GOT3 (cell line): ENCODE results near the gene SNRPB.
A peak's percentile ranks its signal among the peaks of the same experiment; 100 is the strongest.

Source experiments
- DNase-seq: peaks from one replicate; lab custom pipeline; 2025; ENCODE audit warnings: mixed read lengths; lab: John Stamatoyannopoulos, UW

SNRPB gene

DNA sequence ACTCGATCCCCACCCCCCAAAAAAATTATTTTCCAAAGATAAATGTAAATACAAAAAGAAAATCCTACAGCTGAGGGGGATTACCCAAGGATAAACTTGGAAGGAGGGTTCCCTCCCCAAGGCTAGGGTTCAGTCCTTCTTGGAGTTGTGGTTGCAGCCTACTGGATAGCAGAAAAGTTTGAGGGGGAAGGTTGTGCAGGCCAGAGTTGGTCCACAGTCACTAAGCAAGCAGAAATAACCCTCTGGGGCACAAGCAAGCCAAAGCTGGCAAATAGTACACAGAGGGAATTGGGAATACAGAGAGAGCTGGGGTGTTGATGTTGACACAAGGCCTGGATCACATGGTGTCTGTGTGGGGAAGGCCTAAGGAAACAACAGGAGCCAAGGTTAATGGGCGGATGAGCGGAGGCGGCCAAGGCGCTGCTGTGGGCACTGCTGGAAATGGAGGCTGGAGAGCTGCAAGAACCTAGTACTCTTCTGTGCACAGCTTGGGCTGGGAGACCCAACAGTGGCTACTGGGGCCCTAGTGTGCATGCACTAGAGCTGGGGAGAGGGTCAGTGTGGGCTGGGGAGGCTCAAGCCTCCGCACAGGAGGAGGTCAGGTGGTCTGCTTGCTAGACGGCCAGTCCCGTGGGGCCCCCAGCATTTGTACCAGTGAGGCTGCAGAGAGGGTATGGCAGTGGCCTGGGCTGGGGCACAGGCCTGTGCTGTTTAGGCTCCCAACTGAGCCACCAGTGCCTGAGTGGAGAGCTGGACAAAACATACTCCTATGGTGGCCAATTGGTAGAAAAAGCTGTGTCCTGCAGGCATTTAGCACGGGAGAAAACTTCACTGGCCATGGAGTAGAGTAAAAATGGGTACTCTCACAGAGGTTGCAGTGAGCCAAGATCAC lies 5.5 kb upstream of the SNRPB start:
- DNase-seq, result no peak

DNA sequence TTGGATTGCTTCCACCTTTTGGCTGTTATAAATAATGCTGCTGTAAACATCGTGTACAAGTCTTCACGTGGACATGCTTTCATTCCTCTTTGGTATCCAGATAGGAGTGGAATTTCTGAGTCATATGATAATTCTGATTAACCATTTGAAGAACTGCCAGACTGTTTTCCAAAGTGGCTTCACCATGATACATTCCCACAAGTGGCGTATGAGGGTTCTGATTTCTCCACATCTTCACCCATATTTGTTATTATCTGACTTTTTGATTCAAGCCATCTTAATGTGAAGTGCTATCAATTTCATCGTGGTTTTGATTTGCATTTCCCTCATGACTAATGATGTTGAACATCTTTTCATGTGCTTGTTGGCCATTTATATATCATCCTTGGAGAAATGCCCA lies 2.9 kb upstream of the SNRPB start:
- DNase-seq, result no peak

GRCh38 chr20:2469991-2470422 lies 582 bp downstream of the SNRPB start:
- DNase-seq, result no peak

DNA sequence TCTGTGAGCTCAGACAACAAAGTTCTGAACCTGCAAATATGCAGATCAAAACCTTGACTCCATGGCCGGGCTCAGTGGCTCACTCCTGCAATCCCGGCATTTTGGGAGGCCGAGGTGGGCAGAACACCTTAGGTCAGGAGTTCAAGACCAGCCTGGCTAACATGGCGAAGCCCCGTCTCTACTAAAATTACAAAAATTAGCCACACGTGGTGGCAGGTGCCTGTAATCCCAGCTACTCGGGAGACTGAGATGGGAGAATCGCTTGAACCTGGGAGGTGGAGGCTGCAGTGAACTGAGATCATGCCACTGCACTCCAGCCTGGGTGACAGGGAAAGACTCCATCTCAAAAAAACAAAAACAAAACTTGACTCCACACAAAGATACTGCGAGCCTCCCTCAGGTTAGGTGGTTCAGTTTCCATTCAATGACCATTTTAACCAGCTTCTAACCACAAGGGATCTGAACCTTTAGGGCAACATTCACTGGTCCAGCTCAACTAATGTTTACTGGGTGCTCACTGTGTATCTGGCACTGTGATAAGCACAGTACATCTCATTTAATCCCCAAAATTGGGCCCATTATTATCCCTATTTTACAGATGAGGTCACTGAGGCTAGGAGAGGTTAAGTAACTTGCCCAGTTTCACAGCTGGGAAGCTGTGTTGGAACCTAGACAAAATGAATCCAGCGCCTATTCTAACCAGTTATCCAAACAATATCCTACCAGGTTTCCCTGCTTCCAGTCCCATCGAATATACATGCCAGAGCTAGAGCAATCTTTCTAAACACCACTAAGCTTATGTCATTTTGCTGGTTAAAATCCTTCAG lies 1.8 kb downstream of the SNRPB start:
- DNase-seq, result no peak

- no peak for DNase-seq
Measured at GRCh38 chr20:2467412-2467811, 3.2 kb downstream of the SNRPB start.

DNA sequence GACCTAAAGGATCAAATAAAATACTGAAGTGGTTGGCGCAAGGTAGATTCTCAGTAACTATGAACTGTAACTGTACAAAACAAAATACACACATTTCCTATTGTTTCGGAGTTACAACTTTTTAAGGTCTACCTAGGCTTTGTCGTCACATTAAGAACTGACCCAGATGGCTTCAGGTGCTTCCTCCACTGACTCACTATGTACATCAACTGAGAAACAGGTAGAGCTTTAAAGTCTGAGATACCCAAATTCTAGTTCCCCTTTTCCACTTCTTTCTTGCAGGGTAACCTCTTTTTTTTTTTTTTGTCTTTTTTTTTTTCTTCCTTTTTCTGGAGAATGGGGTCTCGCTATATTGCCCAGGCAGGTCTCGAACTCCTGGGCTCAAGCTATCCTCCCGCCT lies 5.5 kb downstream of the SNRPB start:
- no peak for DNase-seq

DNA sequence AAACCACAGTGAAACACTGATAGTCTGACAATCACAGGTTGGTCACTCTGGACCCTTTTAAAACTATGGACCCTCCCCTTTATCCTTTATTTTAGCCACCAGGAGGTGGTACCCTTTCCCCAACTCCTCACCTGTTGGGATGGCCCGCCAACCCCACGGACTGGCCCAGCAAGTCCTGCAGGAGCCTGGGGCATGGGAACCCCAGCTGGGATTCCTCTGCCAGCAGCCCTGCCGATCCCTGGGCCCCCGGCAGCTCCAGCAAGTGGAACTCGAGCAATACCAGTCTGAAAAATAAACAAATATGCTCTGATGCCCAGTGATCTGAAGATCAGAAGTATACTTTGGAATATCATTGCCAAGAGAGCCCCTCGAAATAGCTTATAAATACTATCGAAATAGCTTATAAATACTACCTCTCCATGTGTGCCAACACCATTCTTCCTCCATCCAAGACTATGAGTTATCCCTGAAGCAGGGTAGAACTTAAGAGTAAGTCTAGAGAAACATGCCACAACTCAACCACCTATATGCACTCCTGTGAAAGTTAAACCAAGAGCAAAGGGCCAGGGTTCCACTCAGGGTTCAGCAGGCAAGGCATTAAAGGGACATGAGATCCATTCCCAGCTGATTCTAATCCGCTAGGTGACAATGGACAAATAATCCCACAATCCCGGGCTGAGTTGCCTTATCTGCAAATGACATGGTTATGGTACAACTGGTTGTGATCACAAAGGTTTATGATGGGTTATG lies 6.8 kb downstream of the SNRPB start:
- DNase-seq, result no peak

GRCh38 chr20:2462484-2462883 lies 8.1 kb downstream of the SNRPB start:
- DNase-seq, result no peak

- DNase-seq, result no peak
Measured at GRCh38 chr20:2460752-2461424, 9.7 kb downstream of the SNRPB start.

- no peak for DNase-seq
Measured at GRCh38 chr20:2459981-2460751, 10.4 kb downstream of the SNRPB start.

GRCh38 chr20:2458919-2459499 lies 11.6 kb downstream of the SNRPB start:
- no peak for DNase-seq

- DNase-seq, result no peak
Measured at GRCh38 chr20:2455771-2456497, 14.7 kb downstream of the SNRPB start.

DNA sequence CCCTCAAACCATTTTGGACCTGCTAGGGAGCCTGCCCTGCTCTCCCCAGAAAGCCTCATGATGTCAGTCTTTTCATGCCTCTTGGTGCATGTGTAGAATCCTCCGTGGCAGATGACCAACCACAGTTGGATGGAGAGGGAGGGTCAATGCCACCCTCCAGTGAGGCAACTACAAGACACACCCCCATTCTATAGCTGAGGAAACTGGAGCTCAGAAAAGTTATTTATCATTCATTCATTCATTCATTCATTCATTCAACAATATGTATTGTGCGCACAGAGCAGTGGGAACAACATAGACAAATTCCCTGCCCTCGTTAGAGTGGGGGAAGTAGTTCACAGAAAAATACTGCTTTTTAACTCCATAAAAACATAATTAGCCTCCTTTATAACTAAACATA lies 16.8 kb downstream of the SNRPB start:
- DNase-seq, result no peak

- DNase-seq, result peak; percentile 51
Measured at GRCh38 chr20:2451939-2452732, 18.5 kb downstream of the SNRPB start.

GRCh38 chr20:2451422-2451821 lies 19.2 kb downstream of the SNRPB start:
- no peak for DNase-seq

DNA sequence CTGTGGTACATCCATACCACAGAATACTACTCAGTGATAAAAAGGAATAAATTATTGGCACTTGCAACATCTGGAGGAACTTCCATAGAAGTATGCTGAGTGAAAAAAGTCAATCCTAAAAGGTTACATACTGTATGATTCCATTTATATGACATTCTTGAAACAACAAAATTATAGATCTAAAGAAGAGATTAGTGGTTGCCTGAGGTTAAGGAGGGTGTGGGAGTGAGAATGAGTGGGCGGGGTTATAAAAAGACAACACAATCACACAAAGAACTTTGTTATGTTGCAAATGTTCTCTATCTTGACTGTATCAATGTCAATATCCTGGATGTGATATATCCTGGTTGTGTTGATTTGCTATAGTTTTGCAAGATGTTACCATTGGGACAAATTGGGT lies 21.2 kb downstream of the SNRPB start:
- no peak for DNase-seq

- DNase-seq, result no peak
Measured at GRCh38 chr20:2446845-2447244, 23.7 kb downstream of the SNRPB start.

DNA sequence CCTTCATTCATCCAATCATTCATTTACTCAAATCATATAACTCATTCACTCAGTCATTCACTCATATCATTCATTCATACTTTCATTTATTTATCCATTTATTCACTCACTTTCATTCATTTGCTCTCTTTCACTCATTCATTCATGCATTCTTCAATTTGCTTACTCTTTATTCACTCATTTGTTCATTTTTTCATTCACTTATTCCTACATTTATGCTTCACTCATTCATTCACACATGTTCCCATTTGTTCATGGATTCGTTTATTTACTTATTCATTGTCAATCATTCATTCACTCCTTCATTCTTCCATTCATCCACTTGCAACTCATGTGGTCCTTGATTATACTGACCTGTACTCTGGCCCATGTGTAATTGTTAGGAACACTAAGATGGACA lies 39.4 kb downstream of the SNRPB start:
- no peak for DNase-seq

- no peak for DNase-seq
Measured at GRCh38 chr20:2430538-2430937, 40.1 kb downstream of the SNRPB start.
